ENCODE measurements around the gene SIPA1L2. TPM values are rescaled to one million over a fixed set of nuclear protein-coding genes. Genes with fewer than 3 reads are reported as not detected.
"Not testable (repeated sequence)": the region's sequence is repeated elsewhere in the genome, so short reads cannot be mapped to it uniquely, and the experiment has no call there.

The SIPA1L2 gene
- total RNA-seq, 1 donor from 2014 or later, result 71.3 TPM

DNA sequence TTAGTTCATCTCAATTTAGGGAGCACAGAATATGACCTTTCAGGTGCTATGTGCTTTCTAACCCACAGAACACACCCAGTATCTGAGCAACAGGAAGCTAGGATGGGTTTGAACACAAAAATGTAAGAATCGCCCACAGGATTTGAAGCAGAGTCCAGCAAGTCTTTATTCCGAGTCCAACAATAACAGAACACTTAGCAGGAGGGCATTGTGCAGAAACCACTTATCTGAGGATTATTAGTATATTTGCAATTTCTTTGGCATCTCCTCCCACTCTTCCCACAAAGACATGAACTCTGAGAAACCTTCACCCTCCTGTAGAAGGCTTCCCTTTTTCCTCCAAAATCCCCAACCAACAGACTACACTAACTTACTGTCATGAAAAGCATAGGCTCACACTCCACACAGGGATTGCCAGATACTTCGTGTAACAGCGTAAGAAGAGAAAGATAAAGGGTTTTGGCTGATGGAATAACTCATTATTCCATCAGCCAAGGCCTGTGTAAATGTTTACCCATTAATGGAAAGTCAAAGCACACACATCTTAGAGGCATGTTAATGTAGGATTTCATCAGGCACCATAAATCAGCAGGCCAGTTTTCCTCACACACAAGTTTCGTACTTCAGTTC is 16.1 kb downstream of the SIPA1L2 start:
- peak; percentile 11 for DNase-seq

- DNase-seq, result not testable (repeated sequence)
Observed at GRCh38 chr1:232612836-232613235, 17.1 kb downstream of the SIPA1L2 start.

DNA sequence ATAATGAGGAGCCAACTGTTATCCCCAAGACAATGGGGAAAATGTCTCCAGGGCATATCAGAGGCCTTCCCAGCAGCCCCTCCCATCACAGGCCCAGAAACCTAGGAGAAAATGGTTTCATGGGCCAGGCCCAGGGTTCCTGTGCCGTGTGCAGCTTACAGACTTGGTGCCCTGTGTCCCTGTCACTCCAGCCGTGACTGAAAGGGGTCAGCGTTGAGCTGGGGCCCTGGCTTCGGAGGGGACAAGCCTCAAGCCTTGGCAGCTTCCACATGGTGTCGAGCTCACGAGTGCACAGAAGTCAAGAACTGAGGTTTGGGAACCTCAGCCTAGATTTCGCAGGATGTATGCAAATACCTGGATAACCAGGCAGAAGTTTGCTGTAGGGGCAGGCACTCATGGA is 18.1 kb downstream of the SIPA1L2 start:
- DNase-seq, result no peak

DNA sequence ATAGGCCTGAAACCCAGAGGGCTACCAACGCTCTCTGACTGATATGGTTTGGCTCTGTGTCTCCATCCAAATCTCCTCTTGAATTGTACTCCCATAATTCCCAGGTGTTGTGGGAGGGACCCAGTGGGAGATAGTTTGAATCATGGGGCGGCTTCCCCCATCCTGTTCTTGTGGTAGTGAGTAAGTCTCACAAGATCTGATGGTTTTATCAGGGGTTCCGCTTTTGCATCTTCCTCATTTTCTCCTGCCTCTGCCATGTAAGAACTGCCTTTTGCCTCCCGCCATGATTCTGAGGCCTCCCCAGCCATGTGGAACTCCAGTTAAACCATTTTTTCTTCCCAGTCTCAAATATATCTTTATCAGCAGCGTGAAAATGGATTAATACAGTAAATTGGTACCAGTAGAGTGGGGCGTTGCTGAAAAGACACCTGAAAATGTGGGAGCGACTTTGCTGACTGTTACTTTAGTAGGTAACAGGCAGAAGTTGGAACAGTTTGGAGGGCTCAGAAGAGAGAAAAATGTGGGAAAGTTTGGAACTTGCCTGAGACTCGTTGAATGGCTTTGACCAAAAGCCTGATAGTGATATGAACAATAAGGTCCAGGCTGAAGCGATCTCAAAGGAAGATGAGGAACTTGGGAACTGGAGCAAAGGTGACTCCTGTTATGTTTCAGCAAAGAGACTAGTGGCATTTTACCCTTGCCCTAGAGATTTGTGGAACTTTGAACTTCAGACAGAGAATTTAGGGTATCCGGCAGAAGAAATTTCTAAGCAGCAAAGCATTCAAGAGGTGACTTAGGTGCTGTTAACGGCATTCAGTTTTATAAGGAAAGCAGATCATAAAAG is 18.8 kb downstream of the SIPA1L2 start:
- not testable (repeated sequence) for DNase-seq

DNA sequence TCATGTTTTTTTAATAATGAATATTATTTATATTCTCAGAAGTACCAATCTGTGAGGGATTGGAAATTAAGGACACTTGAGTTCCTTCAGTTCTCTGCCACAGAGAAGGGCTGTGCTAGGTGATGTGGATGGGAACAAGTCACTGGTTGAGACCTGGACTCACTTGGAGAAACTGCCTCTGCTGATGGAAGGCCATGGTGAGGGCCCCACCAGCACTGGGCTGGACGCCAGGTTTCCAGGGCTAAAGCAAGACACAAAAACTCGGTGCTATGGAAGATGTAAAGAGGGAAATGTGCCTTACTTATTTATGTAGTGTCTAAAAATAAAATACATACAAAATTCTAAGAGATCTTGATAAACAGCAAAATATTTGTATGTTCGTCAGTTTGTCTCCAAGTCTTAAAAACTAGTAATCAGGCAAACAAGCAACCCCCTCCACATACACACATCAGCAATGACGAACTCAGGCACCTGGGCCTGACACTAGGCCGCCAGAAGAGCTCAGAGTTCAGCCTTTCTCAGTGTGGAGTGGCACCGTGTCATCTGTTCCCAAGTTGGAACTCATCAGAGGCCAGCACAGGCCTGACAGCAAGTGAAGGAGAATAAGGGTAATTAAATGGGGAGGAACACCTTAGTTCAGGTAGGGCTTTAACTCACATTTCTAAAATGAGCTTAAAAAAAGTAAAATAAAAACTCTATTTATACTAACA is 19.6 kb downstream of the SIPA1L2 start:
- DNase-seq, result peak; percentile 24

DNA sequence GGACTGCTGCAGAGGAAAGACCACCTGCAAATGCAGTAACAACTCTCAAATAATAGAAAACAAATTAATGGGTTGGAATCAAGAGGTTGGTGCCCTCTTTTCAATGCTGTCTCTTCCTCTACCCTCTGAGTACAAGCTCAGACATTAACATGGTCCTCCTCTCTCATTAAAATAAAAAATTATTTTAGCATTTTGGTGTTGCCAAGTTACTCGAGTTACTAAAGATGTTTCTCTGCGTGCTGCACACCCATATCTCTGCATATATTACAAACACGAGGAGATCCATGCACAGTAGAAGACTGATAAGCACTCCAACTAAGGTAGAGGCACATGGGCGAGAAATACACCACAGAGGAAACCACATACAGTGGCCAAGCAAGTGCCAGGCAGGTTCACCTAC is 21.5 kb downstream of the SIPA1L2 start:
- DNase-seq, result no peak

- no peak for DNase-seq
Observed at GRCh38 chr1:232602622-232603021, 27.3 kb downstream of the SIPA1L2 start.

GRCh38 chr1:232600424-232601258 is 29.3 kb downstream of the SIPA1L2 start:
- DNase-seq, result peak; percentile 9

- no peak for DNase-seq
Observed at GRCh38 chr1:232599178-232600041, 30.5 kb downstream of the SIPA1L2 start.

- DNase-seq, result no peak
Observed at GRCh38 chr1:232598837-232599177, 31.1 kb downstream of the SIPA1L2 start.

- DNase-seq, result no peak
Observed at GRCh38 chr1:232598133-232598532, 31.8 kb downstream of the SIPA1L2 start.

DNA sequence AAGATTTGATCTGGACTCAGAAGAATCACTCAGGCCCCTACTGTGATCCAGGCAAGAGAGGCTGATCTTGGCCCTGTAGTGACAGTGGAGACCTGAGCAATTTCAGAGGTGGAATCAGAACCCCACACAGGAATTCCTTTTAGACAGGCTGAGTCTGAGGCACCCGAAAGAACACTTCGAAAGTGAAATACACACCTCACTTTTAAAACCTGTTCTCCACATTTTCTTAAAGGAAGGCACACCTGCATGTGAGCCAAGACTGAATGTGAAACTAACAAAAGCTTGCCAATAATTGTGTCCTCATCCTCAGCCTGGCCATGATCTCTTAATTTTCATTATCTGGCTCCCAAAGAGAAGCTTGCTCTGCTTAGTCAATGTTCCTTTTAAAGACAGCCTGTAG is 32.2 kb downstream of the SIPA1L2 start:
- no peak for DNase-seq

DNA sequence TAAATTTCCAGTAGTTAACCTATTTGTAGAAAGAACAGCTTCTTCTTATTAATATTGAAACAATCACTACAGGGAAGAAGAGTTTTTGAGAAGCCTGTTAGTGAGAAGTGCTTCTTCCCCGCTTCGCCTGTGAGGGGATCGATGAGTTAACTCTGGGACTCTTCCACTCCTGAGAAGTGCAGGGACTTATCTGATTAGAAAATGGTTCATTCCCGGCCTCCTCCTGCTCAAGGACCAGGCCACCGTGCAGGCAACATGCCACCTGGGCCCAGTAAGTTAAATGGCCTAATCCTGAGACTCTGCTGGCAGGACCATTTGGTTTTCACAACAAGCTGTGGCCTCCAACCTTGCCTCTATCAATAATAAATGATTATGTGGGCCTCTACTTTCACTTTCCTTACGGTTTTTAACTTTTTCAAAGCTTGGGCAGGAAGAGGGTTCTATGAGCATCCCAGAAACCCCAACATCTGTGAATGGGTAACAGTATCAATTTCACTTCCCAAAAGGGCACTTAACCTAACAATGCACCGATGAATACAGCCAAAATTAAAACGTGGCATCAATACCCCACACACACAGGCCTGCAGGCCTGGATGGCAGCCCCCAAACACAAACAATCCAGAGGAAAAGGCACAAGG is 33.1 kb downstream of the SIPA1L2 start:
- no peak for DNase-seq

DNA sequence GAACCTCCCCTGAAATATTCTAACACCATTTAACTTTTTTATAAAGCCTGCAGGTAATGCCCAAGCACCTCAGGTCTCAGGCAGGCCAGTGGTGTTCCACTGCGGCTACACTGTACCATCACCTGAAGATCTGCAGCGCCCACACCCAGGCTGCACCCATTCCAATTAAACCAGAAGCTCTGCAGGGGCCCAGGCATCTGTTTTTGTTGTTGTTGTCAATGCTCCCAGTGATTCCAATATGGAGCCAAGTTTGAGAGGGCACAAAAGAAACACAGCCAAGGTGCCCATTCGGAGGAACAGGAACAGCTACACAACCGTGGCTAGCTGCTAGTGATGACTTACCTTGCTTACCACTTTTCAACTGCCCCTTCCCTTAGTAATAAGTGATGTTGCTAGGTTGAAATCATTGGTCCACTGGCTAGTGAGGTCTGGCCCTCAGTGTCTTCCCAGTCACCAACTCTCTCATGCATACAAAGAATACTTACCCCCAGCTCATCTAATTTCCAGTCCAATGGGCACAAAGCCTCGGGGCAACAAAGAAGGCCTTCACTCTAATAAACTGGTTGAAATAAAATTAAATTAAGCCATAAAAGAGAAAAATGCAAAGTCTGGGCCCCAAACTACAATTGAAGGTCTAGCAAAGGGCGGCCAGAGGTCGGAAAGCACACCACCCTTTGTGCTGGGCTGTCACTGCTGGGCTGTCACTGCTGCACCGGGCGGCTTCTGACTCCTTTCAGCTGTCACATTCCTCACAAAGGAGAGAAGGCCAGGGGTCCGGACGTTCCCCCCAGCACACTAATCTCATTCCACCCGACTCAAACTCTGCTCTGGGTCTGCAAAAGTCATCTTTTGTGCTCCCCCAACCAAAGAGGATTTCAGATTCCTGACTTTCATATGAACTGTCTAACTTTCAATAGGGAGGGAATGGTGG is 34.9 kb downstream of the SIPA1L2 start:
- DNase-seq, result peak; percentile 28

- no peak for DNase-seq
Observed at GRCh38 chr1:232593717-232594502, 36.0 kb downstream of the SIPA1L2 start.

DNA sequence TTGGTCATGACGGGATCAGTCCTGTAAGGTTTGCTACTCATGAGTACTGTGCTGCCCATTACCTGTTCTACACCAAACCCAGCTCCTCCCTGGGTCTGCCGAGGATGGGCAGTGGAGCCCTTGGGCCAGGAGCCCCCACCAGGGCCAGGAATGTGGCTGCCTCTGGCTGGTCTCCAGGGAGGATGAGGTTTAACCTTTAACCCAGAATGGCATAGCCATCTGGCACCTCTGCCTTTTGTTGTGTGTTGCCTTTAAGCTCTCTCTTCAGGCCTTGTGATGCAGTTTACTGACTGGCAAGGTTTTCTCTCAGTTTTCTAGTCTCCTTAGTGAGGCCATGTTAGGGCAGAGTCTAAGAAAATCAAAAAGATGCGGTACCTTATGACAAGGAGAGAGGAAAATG is 38.6 kb downstream of the SIPA1L2 start:
- no peak for DNase-seq

- DNase-seq, result no peak
Observed at GRCh38 chr1:232590744-232591082, 39.2 kb downstream of the SIPA1L2 start.

DNA sequence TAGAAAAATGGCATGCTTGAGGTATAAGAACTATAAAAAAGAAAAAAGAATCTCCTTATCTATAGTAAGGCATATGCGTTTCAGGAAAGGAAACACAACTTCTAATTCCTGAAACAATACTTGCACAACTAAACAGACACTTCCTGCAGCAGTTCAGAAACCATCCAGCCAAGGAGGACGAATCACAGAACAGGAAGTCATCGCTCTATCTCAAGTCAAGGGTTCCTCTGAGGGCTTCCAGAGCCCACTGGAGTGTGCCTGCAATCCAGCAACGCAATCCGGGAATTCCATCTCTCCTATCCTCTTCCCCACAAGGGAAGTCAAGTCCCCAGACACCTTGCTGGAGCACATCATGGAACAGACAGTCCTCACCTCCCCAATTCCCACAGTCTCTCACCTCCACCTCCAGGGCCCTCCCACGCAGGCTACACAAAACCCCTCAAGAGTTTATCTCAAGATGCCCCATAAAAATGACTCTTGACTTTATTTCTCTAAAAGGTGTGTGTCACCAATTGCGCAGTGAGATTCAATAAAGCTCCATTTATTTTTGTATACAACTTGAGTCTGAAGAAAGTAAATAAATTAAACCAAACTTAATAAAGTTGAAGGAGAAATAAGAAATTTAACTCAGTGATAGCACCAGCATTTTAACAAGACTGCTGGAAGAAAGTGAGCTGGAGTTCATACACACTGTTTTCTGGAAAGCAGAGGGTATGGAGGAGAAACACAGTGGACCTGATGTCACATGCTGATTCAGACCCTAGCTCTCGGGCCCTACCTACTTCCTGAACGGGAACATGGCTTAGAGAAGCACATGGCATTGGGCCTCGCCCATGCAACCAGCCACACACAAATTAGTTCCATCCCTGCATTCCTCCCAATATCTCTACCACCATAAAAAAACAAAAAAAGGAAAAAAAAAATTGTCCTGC is 39.9 kb downstream of the SIPA1L2 start:
- DNase-seq, result no peak
